Frontal cortex (tissue), 4 donors: ENCODE measurements around the gene KCNMA1. TPM values are rescaled to one million over a fixed set of nuclear protein-coding genes. Genes with fewer than 3 reads are reported as not detected.

Source experiments
- DNase-seq, 2 donors: peaks; one replicate each; pipeline ENCODE4 v3.0.0; 2012; ENCODE audit warnings: low spot score in 2 of 2
- FAIRE-seq: peaks from 2 replicates; lab custom pipeline; 2012; peaks lifted over from hg19 to GRCh38; lab: Jason Lieb, UNC
- total RNA-seq: library from RNA; depleted of rRNA; stranded (reverse); fragments of >200 nt; gene quantifications from one replicate; pipeline ENCODE4 v1.2.3, GENCODE V29; 2014
- donor health status: control.
- donor health status: control.
- donor health status: control.

The KCNMA1 gene
- total RNA-seq, 1 donor from 2014 or later: 27.3 TPM

DNA sequence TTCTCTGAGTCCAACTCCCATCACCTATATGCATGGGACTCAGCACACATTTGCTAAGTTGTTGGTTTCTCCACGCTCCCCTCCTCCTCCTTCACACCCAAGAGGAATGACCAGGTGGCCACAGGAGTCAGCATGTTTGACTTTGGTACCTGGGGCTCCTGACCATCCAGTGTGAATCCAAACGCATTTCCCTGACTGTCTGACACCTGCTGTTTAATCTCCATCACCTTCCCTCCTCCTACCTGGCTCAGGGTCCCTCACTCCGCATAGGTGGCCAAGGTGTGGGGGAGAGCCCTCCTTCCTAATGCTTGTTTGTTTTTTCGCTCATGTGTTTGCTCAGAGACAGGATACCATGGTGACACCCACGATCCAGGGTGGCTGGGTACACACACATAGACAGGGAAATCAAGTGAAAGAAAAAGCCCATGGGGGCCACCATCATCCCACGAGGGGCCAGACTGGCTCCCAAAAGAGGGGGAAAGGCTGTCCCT lies 194.9 kb downstream of the KCNMA1 start:
- no peak for DNase-seq
- FAIRE-seq: no peak

DNA sequence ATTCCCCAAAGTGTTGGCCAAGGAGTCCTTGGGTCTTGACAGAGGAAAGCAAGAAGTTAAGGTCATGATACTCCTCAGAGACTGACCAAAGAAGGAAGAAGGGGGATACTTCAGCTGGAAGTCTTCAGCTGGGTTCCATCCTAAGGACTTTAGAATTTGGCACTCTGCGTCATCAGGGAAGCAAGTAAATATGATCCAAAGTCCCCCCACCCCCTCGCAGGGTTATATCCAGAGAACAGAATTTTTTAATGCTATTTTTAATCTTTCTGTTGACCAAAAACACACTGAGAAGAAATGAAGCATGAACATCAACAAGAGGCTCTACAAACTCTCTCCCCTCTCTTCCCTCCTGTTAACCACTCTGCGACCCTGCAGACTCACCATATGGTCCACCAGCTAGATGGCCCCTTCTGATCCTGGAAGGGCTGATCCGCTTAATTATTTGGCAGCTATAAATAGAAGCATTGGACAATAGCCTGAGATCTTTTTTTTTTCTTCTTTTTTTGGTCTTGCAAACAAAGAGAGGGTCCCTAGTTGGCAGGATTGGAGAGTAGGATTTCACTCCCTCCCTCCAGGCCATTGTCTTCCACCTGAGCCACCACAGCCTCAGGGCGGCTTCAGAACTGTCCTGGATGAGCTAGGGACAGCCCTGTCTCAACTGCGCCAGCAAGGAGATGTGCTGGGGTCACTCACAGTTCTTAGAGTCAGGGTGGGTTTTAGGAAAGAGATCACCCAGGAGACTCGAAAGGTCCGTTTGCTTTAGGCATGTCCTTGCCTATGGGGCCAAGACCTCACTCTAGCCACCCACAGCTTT lies 196.0 kb downstream of the KCNMA1 start:
- no peak for FAIRE-seq
- DNase-seq: no peak

DNA sequence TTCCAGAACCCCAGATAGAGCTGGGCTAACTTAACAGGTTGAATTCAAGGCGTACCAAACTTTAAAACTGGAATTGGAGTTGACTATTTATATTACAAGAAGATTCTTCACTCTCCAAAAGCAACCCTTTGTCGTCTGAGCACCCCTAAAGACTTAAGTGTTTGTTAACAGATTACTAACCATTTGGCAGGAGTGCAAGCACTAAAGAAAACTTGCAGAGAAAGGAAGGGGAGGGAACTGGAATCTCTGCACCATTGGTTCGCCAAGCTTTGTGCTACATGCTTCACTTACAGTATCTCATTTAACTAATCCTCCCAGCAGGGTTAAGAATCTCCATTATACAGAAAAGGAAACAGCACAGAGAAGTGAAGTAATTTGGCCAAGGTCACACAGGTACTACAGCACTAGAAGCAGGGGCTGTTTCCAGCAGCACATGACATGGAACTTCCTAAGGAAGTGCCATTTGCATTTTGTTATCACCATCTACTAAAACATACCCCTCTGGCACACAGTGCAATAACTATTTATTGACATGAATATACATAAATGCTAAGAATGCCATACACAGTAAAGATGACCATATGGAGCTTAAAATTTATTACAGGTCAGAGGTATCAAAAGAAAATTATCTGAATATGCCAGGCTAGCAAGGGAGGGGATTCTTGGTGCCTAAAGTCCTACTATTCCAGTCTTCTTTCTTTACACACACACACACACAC lies 201.2 kb downstream of the KCNMA1 start:
- no peak for FAIRE-seq

DNA sequence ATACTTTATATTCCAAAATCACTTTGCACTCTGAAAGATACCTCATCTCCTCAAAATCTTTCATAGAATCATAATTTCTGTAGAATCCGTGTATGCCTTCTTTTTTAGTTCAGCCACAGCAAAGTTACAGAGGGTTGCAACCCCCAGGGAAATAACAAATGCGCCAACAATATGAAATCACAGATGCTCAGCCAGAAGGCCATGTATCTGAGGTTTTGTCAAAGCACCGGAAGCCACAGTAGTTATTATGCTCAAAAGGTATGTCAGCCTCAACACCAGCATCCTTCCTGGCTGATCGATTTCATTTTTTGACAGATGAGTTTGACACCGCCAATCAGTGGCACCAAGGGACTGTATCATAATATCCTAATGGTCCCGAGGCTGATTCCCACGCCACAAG lies 204.1 kb downstream of the KCNMA1 start:
- no peak for DNase-seq
- no peak for FAIRE-seq

More for the DNA sequence above, 201.2 kb downstream of the KCNMA1 start:
- DNase-seq: no peak

DNA sequence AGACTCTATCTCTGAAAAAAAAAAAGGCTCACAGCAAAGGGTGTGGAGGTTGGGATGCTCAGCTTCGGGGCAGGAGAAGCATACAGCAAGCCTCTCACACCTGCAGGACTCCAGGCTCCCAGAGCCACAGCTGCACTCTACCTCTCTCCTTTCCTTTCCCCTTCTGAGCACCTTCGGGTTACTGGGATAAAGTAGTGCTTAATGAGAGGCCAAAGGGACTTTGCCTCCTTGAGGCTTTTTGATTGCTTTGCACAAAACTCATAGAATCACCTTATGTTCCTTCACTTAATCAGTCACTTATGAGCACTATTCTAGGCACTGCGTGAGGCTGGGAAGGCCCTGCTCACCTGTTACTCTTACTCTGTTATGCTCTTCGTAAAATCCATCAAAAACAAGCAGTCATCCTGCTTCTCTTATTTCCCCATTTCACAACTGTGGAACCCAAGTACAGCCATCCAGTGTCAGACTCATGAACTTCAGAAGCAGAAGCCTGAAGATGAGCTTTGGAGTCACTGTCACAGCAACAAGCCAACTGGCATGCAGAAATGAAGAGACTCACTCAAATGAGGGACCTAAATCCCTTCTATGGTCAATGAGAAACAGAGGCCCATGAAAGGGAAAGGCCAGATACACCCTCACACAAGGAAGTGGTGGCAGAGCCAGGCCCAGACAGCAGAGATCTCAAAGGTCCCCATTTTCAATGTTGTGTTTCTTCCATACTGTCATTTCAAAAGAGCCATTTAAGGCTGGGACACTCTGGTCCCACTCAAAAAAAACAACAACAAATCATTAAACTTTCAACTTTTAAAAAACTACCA lies 205.4 kb downstream of the KCNMA1 start:
- FAIRE-seq (no peak), DNase-seq (no peak)

DNA sequence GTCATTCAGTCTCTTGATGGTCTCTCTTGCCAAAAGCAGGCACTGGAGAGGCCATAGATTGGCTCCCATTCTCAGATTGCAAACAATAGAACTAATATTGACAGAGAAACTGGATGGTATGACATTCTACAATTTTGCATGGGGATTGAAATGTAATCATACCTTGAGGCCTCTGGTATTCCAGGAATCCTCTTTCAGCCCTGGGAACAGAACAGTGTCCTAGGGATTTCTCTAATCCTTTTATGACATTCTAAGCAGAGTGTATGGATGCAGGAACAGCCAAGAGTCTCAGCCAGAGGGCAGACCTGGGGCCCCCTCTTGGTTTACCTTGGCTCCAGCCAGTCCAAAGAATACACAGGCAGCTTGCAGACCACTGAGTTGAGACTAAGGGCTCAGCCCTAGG lies 206.4 kb downstream of the KCNMA1 start:
- no peak for FAIRE-seq
- no peak for DNase-seq

DNA sequence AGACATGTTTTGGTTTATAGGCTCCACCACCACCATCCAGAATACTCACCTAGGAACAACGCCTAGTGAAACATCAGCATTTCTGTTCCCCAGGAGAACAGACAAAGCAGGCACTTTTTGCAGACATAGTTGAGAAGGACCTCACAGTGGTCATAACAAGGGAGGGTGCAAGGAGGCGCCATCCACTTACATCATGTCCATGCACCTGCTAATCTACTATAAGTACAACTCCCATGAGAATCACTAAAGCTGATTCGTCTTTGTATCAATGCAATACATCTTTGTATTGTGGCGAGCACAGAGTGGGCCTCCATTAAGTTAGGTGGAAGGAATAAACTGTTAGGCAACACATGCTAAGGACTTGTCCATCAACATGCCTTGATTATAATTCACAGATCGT lies 207.1 kb downstream of the KCNMA1 start:
- DNase-seq: no peak
- no peak for FAIRE-seq

DNA sequence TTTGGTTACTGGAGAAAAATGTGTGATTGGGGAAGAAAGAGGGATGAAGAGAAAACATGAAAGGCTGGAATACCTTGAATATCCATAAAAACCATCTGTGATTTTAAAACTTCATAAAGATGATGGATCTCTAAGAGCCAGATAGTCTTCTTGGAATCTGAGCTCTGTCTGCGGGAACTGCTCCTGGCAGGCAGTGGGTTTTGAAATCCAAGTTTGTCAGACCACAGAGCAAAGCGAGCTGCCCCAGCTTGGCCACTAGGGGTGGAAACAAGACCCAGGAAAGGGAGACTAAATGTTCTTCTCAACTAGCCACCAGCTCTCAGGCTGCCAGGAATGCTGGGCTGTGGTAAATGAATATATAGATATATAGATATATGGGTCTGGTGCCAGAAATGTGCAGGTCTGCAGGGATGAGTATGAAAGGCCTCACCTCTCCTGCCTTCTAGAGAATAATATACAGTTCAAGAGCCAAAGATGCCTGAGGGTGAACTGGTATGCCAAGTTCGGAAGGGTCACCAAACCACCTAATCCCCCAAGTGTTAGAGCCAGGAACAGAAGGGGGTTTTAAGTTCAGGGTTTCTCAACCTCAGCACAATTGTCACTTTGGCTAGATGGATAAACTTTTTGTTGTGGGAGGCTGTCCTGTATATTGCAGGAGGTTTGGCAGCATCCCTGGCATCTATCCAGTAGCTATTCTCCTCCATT lies 208.8 kb downstream of the KCNMA1 start:
- FAIRE-seq: no peak
- no peak for DNase-seq

DNA sequence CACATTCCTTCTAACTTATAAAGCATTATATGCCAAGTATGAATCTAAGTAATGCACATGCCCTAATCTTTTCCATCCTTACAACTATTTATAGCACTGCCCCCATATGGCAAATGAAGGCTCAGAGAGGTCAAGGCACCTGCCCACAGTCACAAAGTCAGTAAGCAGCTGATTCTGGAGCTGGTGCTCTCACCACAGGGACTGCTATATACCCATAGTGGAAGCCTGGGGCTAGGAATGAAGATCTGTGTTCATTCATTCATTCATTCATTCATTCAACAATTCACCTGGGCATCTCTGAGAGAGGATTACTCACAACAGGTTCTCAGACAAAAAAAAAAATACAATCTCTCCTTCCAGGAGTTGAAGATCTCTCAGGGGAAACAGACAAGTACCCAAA lies 213.4 kb downstream of the KCNMA1 start:
- DNase-seq: no peak
- FAIRE-seq: no peak

DNA sequence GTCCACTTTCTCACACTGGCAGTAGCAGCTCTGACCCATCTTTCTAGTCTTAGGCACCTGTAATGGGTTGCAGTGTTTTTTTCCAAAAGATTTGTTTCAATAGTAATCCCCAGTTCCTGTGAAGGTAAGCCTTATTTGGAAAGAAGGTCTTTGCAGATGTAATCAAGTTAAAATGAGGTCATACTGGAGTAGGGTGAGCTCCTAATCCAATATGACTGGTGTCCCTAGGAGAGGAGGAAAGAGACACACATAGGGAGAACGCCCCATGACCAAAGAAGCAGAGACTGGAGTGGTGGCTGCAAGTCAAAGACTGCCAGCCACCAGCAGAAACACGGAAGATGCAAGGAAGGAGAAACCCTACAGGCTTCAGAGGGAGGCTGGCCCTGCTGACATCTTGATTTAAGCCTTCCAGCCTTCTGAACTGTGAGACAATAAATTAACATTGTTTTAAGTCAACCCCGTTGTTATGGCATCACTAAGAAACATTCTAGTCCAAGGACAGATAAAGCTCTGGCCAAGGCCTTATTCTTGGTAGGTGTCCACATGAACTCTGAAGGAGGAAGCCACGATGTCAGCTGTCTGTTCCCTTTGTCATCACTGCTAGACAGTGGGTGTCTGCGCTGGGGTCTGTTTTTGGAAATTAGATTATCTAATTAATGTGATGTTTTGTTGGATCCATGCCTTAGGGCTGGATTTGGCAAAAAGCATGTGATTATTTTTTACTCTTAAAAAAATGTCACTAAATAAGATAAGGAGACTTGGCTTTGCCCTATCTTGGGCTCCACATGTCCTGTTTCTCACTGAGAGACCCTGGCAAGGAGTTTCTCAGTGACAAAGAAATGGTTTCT lies 214.9 kb downstream of the KCNMA1 start:
- no peak for DNase-seq
- FAIRE-seq: no peak

DNA sequence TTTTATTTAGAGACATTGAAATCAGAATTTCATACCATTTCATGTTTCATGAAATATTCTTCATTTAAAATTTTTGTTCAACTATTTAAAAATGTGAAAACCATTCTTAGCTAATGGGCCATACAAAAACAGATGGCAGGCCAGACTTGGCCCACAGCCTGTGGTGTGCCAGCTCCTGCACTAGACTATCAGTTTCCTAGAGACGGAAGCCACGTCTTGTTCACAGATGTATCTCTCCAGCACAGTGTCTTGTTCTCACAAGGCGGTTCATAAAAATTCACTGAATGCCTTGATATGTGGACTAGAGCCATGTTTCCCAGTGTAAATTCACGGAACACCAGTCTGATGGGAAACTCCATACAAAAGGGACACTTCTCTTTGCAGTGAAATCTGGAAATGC lies 216.0 kb downstream of the KCNMA1 start:
- FAIRE-seq: no peak
- DNase-seq: no peak

DNA sequence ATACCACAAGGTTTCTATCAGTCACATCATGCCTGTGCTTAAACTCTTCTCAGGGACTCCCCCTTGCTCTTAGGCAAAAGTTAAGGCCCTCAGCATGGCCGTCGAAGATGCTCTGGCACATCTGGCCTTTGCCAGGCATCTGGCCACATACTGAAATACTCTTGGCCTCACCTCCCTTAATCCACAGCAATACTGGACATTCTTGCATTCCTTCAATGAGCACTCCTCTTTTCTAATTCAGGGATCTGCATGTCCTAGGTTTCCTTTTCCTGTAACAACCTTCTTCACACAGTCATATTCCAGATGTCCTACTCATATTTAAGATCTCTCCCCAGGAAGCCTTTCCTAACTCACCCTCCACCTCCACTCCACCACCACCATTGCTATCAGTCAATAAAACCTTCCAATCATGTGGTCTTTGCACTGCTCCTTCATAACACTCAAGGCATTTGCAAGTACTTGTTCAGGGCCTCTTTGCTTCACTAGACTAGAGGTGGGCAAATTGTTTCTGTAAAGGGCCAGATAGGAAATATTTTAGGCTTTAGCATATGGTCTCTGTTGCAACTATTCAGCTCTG lies 216.6 kb downstream of the KCNMA1 start:
- FAIRE-seq (no peak), DNase-seq (no peak)

DNA sequence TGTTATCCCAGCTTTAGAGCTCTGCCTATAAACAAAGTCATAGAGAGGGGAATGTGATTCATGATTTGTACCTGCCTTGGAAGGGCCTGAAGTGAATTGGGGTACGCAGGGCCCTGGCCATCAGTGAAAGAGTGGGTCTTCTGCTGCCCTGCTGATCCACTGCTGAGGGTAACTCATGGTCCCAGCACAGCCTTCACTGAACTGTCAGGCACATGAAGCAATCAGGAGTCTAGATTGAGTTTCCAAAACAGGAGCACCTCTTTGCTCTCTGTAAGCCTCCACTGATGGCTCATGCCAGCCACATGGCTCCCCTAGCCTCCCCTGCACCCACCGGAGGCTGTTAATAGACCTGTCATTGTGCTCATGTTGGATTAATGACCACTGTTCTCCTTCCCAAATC lies 217.6 kb downstream of the KCNMA1 start:
- DNase-seq (no peak), FAIRE-seq (no peak)

DNA sequence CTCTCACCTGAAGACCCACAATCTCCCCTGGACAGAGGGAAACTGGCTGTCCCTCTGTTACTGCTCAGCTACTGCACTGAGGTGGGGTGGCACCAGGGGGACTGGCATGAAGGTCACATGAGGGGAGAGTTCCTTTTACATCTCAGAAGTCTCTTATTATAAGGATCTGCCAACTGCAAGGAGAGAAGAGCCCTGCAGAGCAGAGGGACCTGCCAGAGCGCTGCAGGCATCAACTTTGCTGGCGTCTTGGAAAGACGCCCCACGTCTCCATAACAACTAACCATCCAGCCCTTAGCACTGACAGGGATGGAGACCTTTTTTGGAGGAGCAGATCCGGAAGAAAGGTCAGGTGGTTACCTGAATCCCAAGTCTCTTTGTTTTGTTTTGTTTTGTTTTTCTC lies 218.6 kb downstream of the KCNMA1 start:
- DNase-seq (no peak), FAIRE-seq (no peak)

DNA sequence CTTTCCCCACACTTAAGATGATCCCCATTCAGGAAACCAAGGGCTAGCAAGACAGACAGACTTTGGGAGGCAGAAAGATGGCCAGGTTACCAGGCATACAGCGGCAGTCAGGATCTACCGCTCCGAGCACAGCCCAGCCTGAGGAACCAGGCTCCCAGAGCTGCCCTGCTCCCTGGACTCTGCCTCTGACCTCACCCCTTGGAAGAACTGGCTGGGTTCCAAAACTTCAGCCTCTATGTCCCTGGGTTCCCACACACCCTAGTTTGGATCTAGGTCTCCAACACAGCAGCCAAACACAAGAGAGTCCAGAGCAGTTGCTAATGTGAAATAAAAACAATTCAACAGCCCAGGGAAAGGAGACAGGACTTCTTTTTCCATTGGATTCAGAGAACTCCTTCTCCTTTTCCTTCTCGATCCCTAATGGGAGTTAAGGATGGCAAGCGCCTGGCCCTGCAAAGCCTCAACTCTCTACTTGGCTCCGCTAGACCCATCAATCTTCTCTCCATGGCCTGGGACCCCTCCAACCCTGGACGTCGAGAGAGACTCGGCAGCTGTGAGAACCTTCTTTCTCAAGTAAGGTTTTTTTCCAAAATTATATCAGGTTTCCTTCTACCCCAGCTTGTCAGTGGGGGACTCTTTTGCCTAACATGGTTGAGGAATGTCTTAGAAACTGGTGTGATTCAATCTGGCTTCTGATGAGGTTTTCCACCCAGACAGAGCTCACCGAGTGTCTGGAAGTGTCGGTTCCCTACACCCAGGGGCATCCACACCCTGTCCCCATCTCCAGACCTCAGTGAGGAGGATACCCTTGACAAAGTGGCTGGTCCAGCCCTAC lies 219.6 kb downstream of the KCNMA1 start:
- DNase-seq (no peak), FAIRE-seq (no peak)

DNA sequence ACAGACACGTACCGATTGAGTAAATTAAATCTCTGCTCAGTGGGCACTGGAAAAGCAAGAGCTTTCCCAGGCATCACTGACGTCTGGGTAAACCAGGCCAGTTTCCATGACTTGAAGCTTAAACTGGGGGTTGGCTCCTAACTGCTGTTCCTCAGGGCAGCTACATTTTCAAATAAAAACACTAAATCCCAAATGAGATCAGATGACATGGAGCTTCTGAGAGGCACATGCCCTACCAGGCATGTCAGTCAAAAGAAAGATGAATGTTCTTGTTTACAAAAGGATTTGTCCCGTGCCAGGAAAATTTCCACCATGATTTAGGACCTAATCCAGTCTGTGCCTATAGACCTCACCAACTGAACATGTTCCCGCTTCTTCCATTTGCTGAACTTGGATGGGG lies 220.2 kb downstream of the KCNMA1 start:
- FAIRE-seq: no peak
- DNase-seq: no peak

DNA sequence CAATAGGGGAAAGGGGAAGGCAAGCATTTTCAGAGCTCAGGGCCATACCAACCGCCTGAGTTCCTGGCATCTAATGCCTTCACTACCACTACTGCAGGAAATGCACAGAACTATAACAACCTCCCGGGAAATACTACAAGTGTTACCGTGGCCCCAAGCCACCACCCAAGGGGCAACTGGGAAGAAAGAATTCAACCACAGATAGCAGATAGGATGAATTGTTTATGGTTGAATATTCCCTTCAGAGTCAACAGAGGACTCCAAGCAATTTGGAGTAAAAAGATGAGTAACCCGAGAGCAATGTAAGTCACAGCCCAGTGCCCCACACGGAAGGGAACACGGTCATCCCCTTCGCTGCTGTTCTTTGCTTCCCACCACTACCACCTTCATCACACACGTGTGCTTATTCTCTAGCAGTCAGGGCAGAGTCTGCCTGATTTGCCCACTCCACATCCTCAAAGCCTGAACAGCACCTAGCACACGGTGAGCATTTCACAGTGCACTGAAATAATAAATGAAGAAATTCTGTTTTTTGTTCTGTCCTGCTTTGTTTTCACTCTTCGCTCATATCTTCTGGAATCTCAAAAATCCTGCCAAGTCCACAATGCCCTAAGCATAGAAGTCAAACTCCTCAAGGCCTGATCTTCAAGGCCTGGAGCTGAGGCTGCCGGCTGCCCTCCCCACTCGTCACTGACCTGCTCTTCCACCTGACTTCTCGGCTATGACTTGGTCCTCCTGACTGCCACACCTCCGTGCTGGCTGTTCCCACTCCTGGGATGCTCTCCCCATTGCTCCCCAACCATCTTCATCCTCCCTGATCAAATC lies 221.1 kb downstream of the KCNMA1 start:
- no peak for FAIRE-seq

More for the DNA sequence above, 221.1 kb downstream of the KCNMA1 start:
- DNase-seq: no peak
